ENCODE measurements around the gene TSTD2.
"Not testable (repeated sequence)": the region's sequence is repeated elsewhere in the genome, so short reads cannot be mapped to it uniquely, and the experiment has no call there.

TSTD2 gene

GRCh38 chr9:97586909-97587308, 46.3 kb downstream of the TSTD2 start:
- DNase-seq (ENCODE audit: low read depth, low spot score): not testable (repeated sequence)

- DNase-seq (ENCODE audit: low read depth, low spot score): not testable (repeated sequence)
Measured at GRCh38 chr9:97584778-97585177, 48.4 kb downstream of the TSTD2 start.

GRCh38 chr9:97581590-97581989, 51.6 kb downstream of the TSTD2 start:
- DNase-seq (ENCODE audit: low read depth, low spot score): not testable (repeated sequence)

DNA sequence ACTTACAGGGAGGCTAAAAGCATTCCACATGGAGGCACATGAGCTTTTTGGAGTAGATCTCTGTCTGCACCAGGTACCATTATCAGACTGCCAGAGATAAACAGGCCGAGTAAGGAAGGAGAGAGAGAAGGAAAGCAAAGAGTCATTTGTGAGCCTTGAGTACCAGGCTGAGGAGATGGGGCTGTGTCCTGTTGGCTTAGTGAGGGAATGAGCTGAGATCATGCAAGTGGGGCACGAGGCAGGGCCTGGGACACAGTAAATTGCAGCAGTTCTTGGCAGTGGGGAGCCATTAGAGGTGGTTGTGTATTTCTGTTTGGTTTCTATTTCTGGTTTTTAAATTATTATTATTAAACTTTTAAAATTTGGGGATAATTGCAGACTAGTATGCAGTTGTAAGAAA, 53.3 kb downstream of the TSTD2 start:
- DNase-seq (ENCODE audit: low read depth, low spot score): no peak

- DNase-seq (ENCODE audit: low read depth, low spot score): no peak
Measured at GRCh38 chr9:97578846-97579245, 54.3 kb downstream of the TSTD2 start.

GRCh38 chr9:97577051-97577450, 56.1 kb downstream of the TSTD2 start:
- DNase-seq (ENCODE audit: low read depth, low spot score): no peak

DNA sequence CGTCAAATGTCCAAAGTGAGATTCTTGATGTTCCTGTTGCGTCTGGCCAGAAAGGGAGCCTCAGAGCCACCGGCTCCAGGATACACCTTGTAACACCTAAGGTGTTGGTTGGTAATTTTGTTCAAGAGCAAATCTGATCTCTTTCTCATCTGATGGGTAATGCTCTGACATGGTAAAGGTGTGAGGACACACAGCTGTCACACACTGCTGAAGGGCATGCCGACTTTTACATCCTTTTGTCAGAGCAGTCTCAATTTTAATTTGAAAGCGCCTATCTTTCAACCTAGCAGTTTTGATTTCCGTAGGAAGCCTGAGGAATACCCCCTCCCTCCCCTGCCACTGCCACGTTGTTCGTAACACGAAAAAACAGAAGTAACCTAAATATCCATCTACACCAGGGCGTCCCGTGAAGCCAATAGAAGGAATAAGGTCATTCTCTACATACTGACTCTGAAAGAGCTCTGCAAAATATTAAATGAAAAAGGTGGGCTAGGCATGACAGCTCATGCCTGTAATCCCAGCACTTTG, 57.4 kb downstream of the TSTD2 start:
- no peak for DNase-seq (ENCODE audit: low read depth, low spot score)

DNA sequence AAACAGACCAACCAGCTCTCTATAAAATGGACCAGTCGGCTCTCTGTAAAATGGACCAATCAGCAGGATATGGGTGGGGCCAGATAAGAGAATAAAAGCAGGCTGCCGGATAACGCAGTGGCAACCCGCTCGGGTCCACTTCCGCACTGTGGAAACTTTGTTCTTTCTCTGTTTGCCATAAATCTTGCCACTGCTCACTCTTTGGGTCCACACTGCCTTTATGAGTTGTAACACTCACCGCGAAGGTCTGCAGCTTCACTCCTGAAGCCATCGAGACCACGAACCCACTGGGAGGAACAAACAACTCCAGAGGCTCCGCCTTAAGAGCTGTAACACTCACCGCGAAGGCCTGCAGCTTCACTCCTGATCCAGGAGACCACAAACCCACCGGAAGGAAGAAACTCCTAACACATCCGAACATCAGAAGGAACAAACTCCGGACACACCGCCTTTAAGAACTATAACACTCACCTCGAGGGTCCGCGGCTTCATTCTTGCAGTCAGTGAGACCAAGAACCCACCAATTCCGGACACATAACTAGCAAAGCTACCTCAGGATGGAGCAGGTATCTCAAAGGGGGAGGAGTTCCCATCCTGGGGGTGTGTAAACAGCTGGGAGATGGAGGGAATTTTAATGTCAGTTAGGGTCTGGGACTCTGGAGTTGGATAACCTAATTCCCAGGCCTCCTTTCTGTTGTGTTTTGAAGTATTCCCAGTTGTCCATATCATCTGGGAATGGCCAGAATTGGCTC, 58.1 kb downstream of the TSTD2 start:
- DNase-seq (ENCODE audit: low read depth, low spot score): not testable (repeated sequence)

DNA sequence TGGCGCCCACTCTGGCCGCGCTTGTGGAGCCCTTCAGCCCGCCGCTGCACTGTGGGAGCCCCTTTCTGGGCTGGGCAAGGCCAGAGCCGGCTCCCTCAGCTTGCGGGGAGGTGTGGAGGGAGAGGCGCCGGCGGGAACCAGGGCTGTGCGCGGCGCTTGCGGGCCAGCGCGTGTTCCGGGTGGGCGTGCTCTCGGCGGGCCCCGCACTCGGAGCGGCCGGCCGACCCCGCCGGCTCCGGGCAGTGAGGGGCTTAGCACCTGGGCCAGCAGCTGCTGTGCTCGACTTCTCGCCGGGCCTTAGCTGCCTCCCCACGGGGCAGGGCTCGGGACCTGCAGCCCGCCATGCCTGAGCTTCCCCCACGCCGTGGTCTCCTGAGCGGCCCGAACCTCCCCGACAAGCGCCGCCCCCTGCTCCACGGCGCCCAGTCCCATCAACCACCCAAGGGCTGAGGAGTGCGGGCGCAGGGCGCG, 59.0 kb downstream of the TSTD2 start:
- not testable (repeated sequence) for DNase-seq (ENCODE audit: low read depth, low spot score)

DNA sequence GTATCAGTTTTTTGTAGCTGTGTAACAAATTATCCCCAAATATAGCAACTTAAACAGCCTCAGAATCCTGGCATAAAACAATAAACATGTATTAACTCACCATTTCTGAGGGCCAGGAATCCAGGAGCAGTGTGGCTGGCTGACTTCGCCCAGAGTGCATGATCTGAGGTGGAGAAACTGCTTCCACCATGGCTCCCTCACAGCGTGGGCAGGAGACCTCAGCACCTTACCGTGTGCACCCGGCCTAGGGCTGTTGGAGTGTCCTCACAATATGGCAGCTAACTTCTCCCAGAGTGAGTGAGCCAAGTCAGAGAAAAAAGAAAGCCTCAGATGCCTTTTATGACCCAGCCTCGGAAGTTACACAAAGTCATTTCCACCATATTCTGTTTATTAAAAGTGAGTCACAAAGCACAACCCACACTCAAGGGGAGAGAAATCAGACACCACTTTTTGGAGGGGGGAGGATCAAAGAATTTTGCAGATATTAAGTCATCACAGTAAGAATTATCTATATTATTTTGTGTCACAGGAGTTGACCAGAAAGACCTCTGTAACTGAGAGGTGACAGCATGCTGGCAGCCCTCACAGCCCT, 59.6 kb downstream of the TSTD2 start:
- no peak for DNase-seq (ENCODE audit: low read depth, low spot score)

GRCh38 chr9:97572892-97573365, 60.2 kb downstream of the TSTD2 start:
- no peak for DNase-seq (ENCODE audit: low read depth, low spot score)

DNA sequence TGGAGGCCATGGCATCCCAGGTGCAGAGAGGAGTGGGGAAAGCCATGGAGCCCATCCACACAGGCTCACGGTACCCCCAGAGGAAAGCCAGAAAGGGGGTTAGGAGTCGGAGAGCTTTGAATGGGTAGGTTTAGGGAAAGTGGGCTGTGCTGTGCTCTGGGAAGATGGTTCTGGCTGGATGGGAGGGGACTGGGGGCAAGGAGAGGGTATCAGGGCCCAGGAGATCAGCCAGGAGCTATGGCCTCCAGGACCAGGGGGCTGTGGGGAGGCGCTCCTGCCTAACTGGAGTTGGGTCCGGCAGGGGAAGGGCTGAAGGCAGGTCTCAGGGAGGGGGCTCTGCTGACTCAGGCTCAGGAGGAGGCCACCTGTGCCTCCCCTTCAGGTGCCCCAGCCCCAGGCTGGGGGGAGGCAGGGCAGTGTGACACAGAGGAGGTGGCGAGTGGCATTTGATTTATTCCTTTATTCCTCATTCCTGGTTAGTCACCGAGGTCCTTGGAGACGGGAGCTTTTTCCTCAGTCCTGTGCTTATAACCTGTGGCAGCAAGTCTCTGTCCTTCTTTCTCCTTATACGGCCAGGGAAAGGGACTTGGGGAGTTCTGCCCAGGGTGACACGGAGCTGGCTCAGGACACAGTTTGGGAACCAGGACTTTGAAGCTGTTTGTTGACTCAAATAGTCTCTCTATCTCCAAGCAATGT, 60.8 kb downstream of the TSTD2 start:
- DNase-seq (ENCODE audit: low read depth, low spot score): no peak

DNA sequence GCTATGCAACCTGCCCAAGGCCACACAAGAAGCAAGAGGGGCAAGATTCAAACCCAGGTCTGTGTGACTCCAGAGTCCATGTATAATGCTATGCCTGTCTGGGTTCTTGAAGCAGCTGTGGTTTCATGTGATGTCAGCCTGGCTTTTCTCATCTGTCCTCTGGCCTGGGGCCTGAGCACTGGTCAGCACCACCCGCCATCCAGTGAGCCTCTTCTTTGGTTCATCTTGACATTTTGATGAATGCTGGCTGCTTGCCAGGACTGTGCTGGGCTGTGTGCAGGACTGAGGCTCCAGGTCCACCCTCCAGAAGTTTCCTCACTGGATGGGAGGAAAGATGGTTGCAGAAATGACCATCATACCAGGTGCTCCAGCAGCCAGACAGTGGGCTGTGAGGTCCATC, 61.5 kb downstream of the TSTD2 start:
- DNase-seq (ENCODE audit: low read depth, low spot score): no peak

GRCh38 chr9:97570899-97571298, 62.3 kb downstream of the TSTD2 start:
- DNase-seq (ENCODE audit: low read depth, low spot score): no peak

DNA sequence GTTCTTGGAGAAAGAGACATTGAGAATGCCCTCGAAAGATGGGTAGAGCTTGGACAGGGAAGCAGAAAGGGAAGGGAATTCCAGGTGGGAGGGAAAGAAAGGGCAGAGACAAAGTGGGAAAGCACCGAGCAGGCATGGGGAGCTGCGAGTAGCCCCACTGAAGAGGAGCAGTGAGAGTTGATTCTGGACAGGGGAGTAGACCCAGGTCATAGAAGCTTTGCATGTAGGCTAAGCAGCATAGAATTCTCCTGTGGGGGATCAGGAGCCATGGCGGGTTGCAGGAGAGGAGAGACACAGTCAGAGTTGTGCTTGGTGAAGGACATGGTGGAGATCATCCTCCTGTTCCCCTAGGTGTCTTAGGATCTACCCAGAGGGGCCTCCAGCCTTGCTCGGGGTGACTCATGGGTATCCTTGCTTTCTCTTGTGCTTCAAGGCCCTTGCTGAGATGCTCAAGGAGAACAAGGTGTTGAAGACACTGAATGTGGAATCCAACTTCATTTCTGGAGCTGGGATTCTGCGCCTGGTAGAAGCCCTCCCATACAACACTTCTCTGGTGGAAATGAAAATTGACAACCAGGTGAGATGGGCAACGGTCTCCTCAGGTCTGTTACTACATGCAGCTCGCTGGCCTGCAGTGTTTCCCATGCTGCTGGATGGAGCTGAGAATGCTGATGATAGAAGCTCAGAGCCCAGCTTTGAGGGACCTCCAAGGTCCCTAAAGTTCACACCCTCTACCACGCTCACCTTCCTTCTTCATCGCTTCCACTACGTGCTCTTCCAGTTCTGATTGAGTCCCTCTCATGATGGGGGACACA, 64.5 kb downstream of the TSTD2 start:
- no peak for DNase-seq (ENCODE audit: low read depth, low spot score)

DNA sequence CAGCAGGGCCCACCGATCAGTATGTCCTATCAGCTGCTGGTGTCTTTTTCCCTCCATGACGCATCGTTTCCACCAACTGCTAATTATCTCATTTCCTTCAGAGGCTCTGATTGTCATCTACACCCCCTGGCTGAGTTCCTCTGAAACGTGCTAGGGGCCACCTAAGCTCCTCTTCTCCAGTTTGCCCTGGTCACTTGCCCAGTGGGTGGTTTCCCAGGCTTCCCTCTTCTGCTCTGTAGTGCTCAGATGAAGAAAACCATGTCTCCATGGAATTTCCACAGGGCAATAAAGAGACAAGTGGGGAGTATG, 65.3 kb downstream of the TSTD2 start:
- DNase-seq (ENCODE audit: low read depth, low spot score): no peak

DNA sequence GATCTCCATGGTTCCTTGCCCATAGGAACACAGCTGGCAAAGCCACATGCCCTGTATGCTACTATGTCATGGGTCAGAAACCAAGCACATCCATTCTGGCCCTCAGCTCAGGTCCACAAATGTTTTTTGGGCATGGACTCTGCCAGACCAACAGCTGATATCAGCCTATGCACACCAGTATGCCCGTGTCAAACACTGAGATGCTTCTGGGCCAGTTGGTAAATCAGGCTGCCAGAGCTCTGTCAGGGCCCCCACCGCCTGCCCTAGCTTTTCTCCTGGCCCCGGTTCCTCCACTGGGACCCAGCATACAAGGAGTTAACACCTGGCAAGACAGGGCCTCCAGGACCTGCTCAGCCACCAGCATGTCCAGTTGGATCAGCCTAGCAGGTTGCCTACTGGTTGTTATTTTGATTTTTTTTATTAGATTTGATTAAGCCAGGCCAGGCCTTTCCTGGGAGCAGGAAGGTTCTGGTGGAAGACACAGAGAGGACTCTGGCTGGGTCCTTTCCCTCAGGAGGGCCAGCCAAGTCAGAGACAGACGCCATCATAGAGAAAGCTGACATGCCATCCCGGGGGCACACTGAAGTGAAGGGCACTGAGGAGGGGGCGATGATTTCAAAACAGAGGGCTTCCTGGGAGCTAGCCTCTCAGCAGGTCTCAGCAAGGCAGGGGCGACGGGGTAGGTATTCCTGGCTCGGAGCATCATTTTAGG, 65.8 kb downstream of the TSTD2 start:
- DNase-seq (ENCODE audit: low read depth, low spot score): no peak

GRCh38 chr9:97565262-97565661, 67.9 kb downstream of the TSTD2 start:
- no peak for DNase-seq (ENCODE audit: low read depth, low spot score)

DNA sequence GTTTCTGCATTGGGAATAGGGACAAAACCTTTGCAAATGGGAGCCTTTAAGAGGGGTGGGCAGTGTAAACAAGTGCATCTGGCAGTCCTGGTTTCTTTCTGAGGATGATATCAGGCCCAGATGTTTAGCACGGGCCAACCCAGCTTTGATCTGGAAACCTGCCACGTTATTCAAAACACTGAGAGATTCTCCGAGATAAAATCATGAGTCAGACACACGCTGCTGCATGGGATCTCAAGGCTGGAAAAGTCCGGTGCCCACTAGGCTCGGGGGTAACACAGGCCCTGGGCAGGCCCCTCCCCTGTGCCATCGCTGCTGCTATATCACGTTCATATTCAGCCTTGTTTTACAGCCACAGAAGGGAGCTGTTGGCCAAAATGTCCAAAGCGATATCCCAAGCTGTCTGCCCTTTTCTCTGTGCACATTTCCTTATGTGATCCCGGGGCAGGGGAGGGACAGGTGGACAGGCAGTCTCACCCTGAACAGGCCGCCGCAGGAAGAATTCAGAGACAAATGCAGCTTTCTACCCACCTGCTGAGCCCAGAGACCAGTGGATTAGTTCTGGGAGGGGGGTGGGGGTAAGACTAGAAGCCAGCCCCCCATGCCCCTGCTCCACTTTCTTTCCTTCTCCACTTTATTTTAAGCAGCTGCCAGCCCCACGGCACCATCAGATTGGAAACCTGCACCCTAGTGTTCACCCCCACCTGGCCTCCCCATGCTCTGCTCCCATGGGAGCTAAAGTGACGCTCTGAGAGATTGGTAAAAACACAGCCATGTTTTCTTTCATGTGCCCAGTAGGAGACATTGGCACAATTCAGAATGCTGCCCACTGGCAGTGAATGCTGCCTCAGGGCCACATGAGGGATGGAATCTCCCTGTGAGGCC, 68.6 kb downstream of the TSTD2 start:
- no peak for DNase-seq (ENCODE audit: low read depth, low spot score)

All from activated CD4-positive, CD25-positive, alpha-beta regulatory T cell treated with anti-CD3 and anti-CD28 coated beads, Interleukin-2, amount 50 U/mL, for 16 hours (primary cell).